NB4 (cell line): ENCODE results near the gene SLC49A3.
A peak's percentile ranks its signal among the peaks of the same experiment; 100 is the strongest.

ENCODE experiments used
- POLR2A ChIP-seq: IDR thresholded peaks from 2 replicates; pipeline ENCODE4 v1.6.1; 2011; ENCODE audit warnings: mild to moderate bottlenecking; ENCODE audit not compliant: insufficient read length; ENCODE audit errors: extremely low read depth
- TF ChIP-seq, protein P1 (sequence below): IDR thresholded peaks from one replicate; pipeline ENCODE4 v1.5.1; 2012; ENCODE audit warnings: low read depth, low read length

DNA sequence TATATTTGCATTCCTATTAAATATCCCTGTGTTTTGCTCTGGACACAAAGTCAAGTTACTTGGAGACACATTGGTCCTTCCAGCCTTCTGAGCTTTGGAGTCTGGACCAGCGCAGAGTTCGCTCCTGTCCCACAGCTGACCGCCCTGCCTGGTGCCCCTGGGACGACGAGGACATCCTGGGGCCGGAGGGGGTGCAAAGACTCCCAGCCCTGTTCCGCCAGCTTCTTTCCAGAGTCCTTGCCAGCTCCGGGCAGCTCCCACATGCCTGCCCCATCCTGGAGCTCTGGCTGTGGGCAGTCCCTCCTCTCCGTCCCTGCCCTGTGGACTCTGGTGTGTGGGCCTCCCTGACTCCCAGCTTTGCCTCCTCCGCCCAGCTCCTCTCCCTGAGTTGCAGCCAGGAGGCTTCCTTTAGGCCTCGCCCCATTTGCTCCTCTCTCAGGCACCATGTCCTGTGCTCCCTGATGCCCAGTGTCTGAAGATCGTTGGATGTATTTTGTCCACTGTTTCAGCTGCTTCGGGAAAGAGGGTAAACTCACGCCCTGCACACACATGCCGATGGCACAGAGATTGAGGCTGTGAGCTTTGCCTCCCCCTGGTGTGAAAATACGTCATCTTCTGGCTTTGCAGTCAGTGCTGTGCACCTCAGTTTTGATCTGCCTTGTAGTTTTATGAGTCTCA lies 11.8 kb upstream of the SLC49A3 start:
- TF ChIP-seq, protein P1, sequence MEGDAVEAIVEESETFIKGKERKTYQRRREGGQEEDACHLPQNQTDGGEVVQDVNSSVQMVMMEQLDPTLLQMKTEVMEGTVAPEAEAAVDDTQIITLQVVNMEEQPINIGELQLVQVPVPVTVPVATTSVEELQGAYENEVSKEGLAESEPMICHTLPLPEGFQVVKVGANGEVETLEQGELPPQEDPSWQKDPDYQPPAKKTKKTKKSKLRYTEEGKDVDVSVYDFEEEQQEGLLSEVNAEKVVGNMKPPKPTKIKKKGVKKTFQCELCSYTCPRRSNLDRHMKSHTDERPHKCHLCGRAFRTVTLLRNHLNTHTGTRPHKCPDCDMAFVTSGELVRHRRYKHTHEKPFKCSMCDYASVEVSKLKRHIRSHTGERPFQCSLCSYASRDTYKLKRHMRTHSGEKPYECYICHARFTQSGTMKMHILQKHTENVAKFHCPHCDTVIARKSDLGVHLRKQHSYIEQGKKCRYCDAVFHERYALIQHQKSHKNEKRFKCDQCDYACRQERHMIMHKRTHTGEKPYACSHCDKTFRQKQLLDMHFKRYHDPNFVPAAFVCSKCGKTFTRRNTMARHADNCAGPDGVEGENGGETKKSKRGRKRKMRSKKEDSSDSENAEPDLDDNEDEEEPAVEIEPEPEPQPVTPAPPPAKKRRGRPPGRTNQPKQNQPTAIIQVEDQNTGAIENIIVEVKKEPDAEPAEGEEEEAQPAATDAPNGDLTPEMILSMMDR = peak; percentile 15
- no peak for TF ChIP-seq POLR2A
